GM19455 (cell line): ENCODE results near the gene STRN3.

Experiments
- ATAC-seq: cut with Tn5 transposase; IDR thresholded peaks from one replicate; pipeline ENCODE4 v1.9.1; 2021; ENCODE audit not compliant: unreplicated experiment

The STRN3 gene

GRCh38 chr14:30874999-30875787 lies 151.0 kb downstream of the STRN3 start:
- peak; percentile 37 for ATAC-seq

DNA sequence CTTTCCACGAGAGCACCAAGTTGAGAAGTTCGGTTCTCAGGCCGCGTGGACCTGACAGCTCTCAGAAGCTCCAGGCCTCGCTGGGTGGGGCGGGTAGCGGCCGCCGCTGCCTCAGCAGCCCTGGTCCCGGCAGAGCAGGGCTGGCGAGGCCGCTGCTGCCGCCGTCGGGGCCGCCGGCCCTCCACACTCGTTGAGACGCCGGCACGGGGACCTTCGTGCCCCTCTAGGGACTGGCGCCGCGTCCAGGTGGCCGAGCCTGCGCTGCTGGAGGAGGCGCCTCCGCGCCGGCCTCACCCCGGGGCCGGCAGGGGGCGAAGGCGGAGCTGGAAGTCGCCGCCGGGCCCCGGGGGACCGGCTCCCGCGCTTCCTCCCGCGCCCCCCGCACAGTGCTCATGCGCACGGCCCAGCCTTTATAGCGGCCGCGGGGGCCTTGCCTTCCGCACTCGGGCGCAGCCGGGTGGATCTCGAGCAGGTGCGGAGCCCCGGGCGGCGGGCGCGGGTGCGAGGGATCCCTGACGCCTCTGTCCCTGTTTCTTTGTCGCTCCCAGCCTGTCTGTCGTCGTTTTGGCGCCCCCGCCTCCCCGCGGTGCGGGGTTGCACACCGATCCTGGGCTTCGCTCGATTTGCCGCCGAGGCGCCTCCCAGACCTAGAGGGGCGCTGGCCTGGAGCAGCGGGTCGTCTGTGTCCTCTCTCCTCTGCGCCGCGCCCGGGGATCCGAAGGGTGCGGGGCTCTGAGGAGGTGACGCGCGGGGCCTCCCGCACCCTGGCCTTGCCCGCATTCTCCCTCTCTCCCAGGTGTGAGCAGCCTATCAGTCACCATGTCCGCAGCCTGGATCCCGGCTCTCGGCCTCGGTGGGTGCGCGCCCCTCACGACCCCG lies 151.8 kb downstream of the STRN3 start, which contains the start of gene COCH:
TSS of gene COCH (plus strand) at position 440 of the 879 bp plus-strand sequence. CDS start at position 820, 380 bp downstream.
- peak; percentile 79 for ATAC-seq

DNA sequence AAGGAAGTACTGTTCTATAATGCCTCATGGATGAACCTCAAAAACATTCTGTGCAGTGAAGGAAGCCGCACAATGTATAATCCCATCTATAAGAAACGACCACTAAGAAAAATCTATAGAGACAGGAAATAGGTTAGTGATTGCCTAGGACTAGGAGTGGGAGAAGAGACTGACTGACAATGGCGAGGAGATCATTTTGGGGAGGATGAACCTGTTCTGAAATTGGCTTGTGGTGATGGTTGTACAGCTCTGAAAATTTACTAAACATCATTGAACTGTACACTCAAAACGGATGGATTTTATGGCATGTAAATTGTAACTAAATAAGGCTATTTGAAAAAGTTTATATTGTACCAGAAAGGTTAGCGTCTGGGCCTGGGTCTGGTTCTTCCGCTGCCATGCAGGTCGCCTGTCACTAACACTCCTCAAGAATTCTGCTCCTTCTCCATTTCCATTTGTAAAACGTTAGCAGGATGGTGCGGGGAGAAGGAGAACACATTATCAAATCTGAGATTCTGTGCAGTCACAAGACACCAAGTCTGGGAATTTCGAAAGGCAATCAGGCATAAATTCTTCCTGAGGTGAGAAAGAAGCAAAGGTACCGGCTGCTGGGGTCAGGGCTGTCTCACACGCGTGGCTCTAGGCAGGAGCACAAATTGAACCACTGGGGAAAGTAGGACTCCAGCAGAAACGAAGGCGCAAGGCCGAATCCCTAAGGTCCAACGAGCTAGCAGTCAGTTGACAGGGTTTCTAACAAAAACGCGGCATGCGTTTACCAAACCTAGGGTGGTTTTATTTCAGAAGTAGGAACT lies 152.7 kb downstream of the STRN3 start:
- no peak for ATAC-seq

GRCh38 chr14:30872602-30873001 lies 153.6 kb downstream of the STRN3 start:
- ATAC-seq, result no peak

DNA sequence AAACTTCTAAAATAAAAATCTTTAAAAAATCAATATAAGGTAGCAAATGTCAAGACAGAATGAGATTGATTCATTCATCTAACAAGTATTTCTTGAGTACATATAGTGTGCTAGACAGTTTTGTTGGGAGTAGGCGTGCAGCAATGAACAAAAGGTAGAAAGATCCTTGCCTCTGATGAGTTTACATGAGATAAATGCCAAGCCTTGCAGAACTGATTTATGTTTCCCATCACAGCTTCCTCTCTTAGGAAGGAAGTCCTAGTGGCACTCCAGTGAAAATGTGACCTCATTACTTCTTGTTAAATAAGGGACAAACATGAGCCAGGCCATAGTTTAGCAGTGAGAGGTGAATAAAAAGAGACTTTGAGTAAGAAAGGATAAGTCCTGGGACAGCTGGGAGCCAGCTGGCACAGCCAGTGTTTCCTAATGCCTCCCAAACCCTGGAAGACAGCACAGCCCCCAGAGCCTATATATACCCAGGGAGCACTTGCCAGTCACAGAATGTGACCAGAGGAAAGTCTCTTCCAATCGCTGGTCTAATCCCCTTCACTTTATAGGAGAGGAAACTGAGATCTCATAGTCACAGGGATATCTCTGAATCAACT lies 156.5 kb downstream of the STRN3 start:
- no peak for ATAC-seq

DNA sequence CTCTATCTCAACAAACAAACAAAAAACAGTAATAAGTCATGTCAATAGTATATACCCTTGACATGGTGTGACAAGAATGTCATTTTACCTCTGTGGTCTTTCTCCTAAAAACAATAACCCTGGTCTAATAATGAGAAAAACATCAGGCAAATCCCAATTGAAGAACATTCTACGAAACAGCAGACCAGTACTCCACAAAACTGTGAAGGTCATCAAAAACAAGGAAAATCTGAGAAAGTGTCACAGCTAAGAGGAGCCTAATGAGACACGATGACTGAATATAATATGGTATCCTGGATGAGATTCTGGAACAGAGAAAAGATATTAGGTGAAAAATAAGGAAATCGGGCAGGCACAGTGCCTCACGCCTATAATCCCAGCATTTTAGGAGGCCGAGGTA lies 157.4 kb downstream of the STRN3 start:
- ATAC-seq, result no peak

- ATAC-seq, result no peak
These were observed 161.2 kb downstream of the STRN3 start for GRCh38 chr14:30864934-30865333.

DNA sequence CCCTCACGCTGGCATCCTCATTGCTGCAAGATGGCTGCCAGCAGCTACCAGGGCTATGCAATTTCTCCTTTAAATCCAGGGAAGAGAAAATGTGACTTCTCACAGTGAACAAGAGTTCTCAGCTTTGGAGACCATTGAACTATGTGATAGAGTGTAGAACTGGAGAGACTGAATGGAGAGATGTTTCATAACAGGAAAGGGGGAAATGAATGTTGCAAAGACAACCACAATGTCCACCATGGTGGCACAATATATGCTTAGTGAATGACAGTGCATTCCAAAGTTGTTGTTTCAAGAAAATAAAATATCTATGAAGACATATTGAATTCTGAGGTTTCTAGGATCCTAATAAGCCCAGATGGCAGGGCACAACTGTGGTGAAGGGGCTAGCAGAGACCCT lies 165.0 kb downstream of the STRN3 start:
- no peak for ATAC-seq

GRCh38 chr14:30855345-30856037 lies 170.7 kb downstream of the STRN3 start:
- no peak for ATAC-seq

DNA sequence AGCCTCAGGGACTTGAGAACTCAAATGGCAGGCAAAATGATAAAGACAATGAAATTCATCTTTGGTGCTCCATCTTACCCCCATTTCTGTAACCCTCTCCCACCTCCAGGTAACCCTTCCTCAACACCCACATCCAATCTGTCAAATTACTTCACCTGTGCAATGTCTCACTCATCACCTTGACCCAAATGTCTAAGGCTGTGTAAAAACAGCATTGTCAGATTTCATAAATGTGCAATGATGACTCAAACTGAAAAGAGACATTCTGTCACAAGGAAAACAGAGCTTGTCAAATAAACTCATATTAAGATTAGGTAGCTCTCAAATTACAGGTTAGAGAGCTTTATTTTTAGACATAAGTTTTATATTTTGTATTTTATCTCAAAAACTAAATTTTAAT lies 171.7 kb downstream of the STRN3 start:
- no peak for ATAC-seq

DNA sequence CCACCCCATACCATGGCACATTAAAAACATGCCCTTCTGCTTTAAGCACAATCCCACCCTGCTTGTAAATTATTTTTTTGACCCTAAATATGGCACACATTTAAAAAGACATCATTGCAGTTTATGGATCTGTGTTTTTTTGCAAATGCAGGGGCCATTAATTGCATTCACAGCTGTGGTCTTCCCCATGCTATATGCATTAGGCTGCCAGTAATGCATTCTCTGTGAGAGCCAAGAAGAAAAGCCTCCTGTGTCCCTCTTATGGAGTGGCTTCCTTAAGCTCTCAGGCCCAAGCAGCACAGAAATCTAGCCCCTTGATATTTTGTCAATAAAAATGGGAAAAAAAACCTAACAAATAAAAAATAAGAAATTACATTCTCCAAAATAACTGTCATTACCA lies 172.2 kb downstream of the STRN3 start:
- ATAC-seq, result no peak

DNA sequence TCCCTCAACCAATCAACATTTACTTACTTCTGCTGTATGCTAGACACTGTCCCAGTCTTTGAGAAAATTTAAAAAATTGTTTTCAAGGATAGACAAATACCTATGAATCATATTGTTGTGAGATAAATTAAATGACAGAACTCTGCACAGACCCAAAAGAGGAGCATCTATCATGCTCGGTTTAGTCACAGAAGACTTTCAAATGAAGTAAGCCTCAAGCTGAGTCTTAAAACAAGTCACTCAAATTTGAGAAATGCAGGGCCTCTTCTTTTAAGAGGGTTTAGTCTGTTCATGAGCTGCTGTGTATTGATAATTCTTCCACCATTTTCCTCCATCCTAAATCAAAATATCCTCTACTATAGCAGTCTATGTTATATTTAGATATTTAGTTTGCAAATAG lies 176.2 kb downstream of the STRN3 start:
- peak; percentile 2 for ATAC-seq

- ATAC-seq, result peak; percentile 93
These were observed 176.8 kb downstream of the STRN3 start for GRCh38 chr14:30849354-30849753.

- ATAC-seq, result no peak
These were observed 177.5 kb downstream of the STRN3 start for GRCh38 chr14:30848449-30849240.
